SJSA1 (cell line): ENCODE data around the gene WNT7A. TPM values are rescaled to one million over a fixed set of nuclear protein-coding genes. Genes with fewer than 3 reads are reported as not detected.

Experiments used
- DNase-seq, 2 experiments: peaks; one replicate each; pipeline ENCODE4 v3.0.0-alpha.2; 2015 to 2020; ENCODE audit warnings: low spot score in 2 of 2, low read depth in 1 of 2
- H3K27ac ChIP-seq: fragments of 250-450 bp; sonication (Bioruptor Pico); 2 replicates; pipeline ENCODE4 v1.5.1; 2020; ENCODE audit warnings: mild to moderate bottlenecking, moderate library complexity
- H3K27me3 ChIP-seq: fragments of 250-450 bp; sonication (Bioruptor Pico); replicated peaks from 2 replicates; pipeline ENCODE4 v1.5.1; 2020; ENCODE audit warnings: mild to moderate bottlenecking, moderate library complexity
- H3K36me3 ChIP-seq: fragments of 250-450 bp; sonication (Bioruptor Pico); 2 replicates; pipeline ENCODE4 v1.5.1; 2020; ENCODE audit warnings: mild to moderate bottlenecking
- H3K4me1 ChIP-seq: fragments of 250-450 bp; sonication (Bioruptor Pico); replicated peaks from 2 replicates; pipeline ENCODE4 v1.6.1; 2021; ENCODE audit warnings: mild to moderate bottlenecking
- H3K4me3 ChIP-seq: fragments of 250-450 bp; sonication (Bioruptor Pico); 2 replicates; pipeline ENCODE4 v1.5.1; 2020; ENCODE audit warnings: mild to moderate bottlenecking
- H3K9me3 ChIP-seq: fragments of 250-450 bp; sonication (Bioruptor Pico); replicated peaks from 2 replicates; pipeline ENCODE4 v1.5.1; 2020; ENCODE audit warnings: mild to moderate bottlenecking
- total RNA-seq: library from RNA; depleted of rRNA; stranded (reverse); fragments of >200 nt; shearing (Covaris generic); gene quantifications from 2 replicates; pipeline ENCODE4 v1.2.3, GENCODE V29; 2014

WNT7A gene
- total RNA-seq, 1 experiment from 2014 or later: not detected

GRCh38 chr3:13815088-13815683, 64.7 kb downstream of the WNT7A start:
- H3K27me3 ChIP-seq: no peaks in the 10 kb centered on the region
- H3K36me3 ChIP-seq: no peaks in the 10 kb centered on the region
- no peak overlapping the region for H3K4me3 ChIP-seq
- DNase-seq: no peak
- peaks cover 13% of the 10 kb centered on the region for H3K9me3 ChIP-seq
- H3K4me1 ChIP-seq: no peaks in the 10 kb centered on the region
- no peak overlapping the region for H3K27ac ChIP-seq

- Histone ChIP-seq H3K36me3 (no peaks in the 10 kb centered on the region), H3K4me3 (no peak overlapping the region), H3K4me1 (no peaks in the 10 kb centered on the region), H3K9me3 (peaks cover 13% of the 10 kb centered on the region), H3K27ac (no peak overlapping the region), H3K27me3 (no peaks in the 10 kb centered on the region)
- no peak for DNase-seq
These were observed 67.8 kb downstream of the WNT7A start for GRCh38 chr3:13812034-13812471.

GRCh38 chr3:13811614-13812013, 68.3 kb downstream of the WNT7A start:
- DNase-seq: no peak
- H3K27ac ChIP-seq: no peak overlapping the region
- no peaks in the 10 kb centered on the region for H3K27me3 ChIP-seq
- H3K36me3 ChIP-seq: no peaks in the 10 kb centered on the region
- peaks cover 13% of the 10 kb centered on the region for H3K9me3 ChIP-seq
- no peaks in the 10 kb centered on the region for H3K4me1 ChIP-seq
- H3K4me3 ChIP-seq: no peak overlapping the region

GRCh38 chr3:13808550-13808949, 71.3 kb downstream of the WNT7A start:
- no peak overlapping the region for H3K4me3 ChIP-seq
- no peaks in the 10 kb centered on the region for H3K36me3 ChIP-seq
- no peak for DNase-seq
- no peaks in the 10 kb centered on the region for H3K27me3 ChIP-seq
- no peak overlapping the region for H3K27ac ChIP-seq
- H3K9me3 ChIP-seq: no peaks in the 10 kb centered on the region
- H3K4me1 ChIP-seq: no peaks in the 10 kb centered on the region

GRCh38 chr3:13801361-13802204, 78.3 kb downstream of the WNT7A start:
- Histone ChIP-seq H3K36me3 (no peaks in the 10 kb centered on the region), H3K27me3 (0 out of 2 replicates have a peak, but pooled peaks cover 5% of the 10 kb centered on the region), H3K27ac (no peak overlapping the region), H3K4me1 (no peaks in the 10 kb centered on the region), H3K9me3 (no peaks in the 10 kb centered on the region), H3K4me3 (no peak overlapping the region)
- no peak for DNase-seq

- no peaks in the 10 kb centered on the region for H3K4me1 ChIP-seq
- no peaks in the 10 kb centered on the region for H3K9me3 ChIP-seq
- H3K27ac ChIP-seq: no peak overlapping the region
- H3K36me3 ChIP-seq: no peaks in the 10 kb centered on the region
- no peak overlapping the region for H3K4me3 ChIP-seq
- DNase-seq: no peak
- H3K27me3 ChIP-seq: peaks cover 5% of the 10 kb centered on the region; the same call in 1 of the 2 replicates
These were observed 79.8 kb downstream of the WNT7A start for GRCh38 chr3:13800064-13800463.

- no peaks in the 10 kb centered on the region for H3K4me1 ChIP-seq
- H3K9me3 ChIP-seq: no peaks in the 10 kb centered on the region
- no peak for DNase-seq
- peaks cover 12% of the 10 kb centered on the region for H3K27me3 ChIP-seq
- no peak overlapping the region for H3K27ac ChIP-seq
- H3K36me3 ChIP-seq: no peaks in the 10 kb centered on the region
- H3K4me3 ChIP-seq: no peak overlapping the region
These were observed 81.5 kb downstream of the WNT7A start for GRCh38 chr3:13798401-13798800.

GRCh38 chr3:13796701-13797460, 83.0 kb downstream of the WNT7A start:
- no peak overlapping the region for H3K27ac ChIP-seq
- H3K36me3 ChIP-seq: no peaks in the 10 kb centered on the region

GRCh38 chr3:13795816-13796215, 84.1 kb downstream of the WNT7A start:
- H3K27me3 ChIP-seq: peaks cover 30% of the 10 kb centered on the region
- no peaks in the 10 kb centered on the region for H3K4me1 ChIP-seq
- DNase-seq: no peak
- H3K4me3 ChIP-seq: no peak overlapping the region
- no peaks in the 10 kb centered on the region for H3K9me3 ChIP-seq
- H3K27ac ChIP-seq: no peak overlapping the region
- no peaks in the 10 kb centered on the region for H3K36me3 ChIP-seq

More at GRCh38 chr3:13796701-13797460, 83.0 kb downstream of the WNT7A start:
- no peak for DNase-seq
- no peaks in the 10 kb centered on the region for H3K4me1 ChIP-seq
- no peaks in the 10 kb centered on the region for H3K9me3 ChIP-seq
- H3K27me3 ChIP-seq: peaks cover 24% of the 10 kb centered on the region
- H3K4me3 ChIP-seq: no peak overlapping the region

- no peaks in the 10 kb centered on the region for H3K36me3 ChIP-seq
- no peak overlapping the region for H3K27ac ChIP-seq
- no peaks in the 10 kb centered on the region for H3K9me3 ChIP-seq
- peaks cover 30% of the 10 kb centered on the region for H3K27me3 ChIP-seq
- no peak for DNase-seq
- no peak overlapping the region for H3K4me3 ChIP-seq
- no peaks in the 10 kb centered on the region for H3K4me1 ChIP-seq
These were observed 85.5 kb downstream of the WNT7A start for GRCh38 chr3:13794322-13794721.

GRCh38 chr3:13793451-13793850, 86.4 kb downstream of the WNT7A start:
- no peak overlapping the region for H3K4me3 ChIP-seq
- H3K27ac ChIP-seq: no peak overlapping the region
- no peaks in the 10 kb centered on the region for H3K9me3 ChIP-seq
- no peaks in the 10 kb centered on the region for H3K4me1 ChIP-seq
- no peaks in the 10 kb centered on the region for H3K36me3 ChIP-seq
- H3K27me3 ChIP-seq: peaks cover 31% of the 10 kb centered on the region
- no peak for DNase-seq

- Histone ChIP-seq H3K4me1 (no peaks in the 10 kb centered on the region), H3K36me3 (no peaks in the 10 kb centered on the region), H3K4me3 (no peak overlapping the region), H3K27me3 (peaks cover 36% of the 10 kb centered on the region), H3K9me3 (no peaks in the 10 kb centered on the region), H3K27ac (no peak overlapping the region)
- no peak for DNase-seq
These were observed 87.1 kb downstream of the WNT7A start for GRCh38 chr3:13792512-13793371.

- Histone ChIP-seq H3K36me3 (no peaks in the 10 kb centered on the region), H3K4me1 (no peaks in the 10 kb centered on the region), H3K27ac (no peak overlapping the region), H3K9me3 (no peaks in the 10 kb centered on the region), H3K4me3 (no peak overlapping the region), H3K27me3 (peaks cover 39% of the 10 kb centered on the region)
- DNase-seq: no peak
These were observed 87.8 kb downstream of the WNT7A start for GRCh38 chr3:13792051-13792490.
